NCI-H748 (cell line): ENCODE measurements around the gene RICTOR.

Experiments
- DNase-seq: peaks from one replicate; lab custom pipeline; 2025; ENCODE audit not compliant: unreplicated experiment; lab: John Stamatoyannopoulos, UW

RICTOR gene

GRCh38 chr5:38891563-38891962 is 182.6 kb downstream of the RICTOR start:
- DNase-seq: no peak

DNA sequence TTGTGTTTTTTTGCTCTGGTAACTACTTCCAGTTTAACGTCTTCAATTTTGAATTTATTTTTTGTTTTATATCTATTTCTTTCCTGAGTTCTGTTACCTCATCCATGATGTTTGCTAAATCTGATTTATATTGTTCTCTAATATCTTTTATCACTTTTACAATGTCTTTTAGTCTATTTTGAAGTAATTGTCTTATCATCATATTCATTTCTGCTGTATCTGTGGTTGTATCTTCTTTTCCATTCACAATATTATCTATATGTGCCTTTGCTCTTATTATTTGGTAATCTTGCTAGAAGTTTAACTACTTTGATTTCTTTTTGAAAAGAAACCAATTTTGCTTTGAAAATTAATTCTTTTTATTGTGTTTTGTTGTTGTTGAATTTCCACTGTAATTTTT is 184.8 kb downstream of the RICTOR start:
- no peak for DNase-seq

GRCh38 chr5:38888041-38888440 is 186.2 kb downstream of the RICTOR start:
- peak; percentile 74 for DNase-seq
